SH-SY5Y (cell line): ENCODE measurements around the gene ZMYND11.

ENCODE experiments used
- GATA2 ChIP-seq: IDR thresholded peaks from 2 replicates; pipeline ENCODE4 v1.6.1; 2011; ENCODE audit warnings: mild to moderate bottlenecking, low read depth, low read length
- GATA3 ChIP-seq: IDR thresholded peaks from 2 replicates; pipeline ENCODE4 v1.6.1; 2011; ENCODE audit warnings: low read depth, mild to moderate bottlenecking, low read length, moderate library complexity

The ZMYND11 gene

GRCh38 chr10:135132-135600 is at the start of gene ZMYND11:
ZMYND11 (plus strand) TSS chr10:135455; CDS start chr10:180013, 44,558 bp downstream.
- TF ChIP-seq GATA3: no peak

- TF ChIP-seq GATA2 (no peak), GATA3 (no peak)
Measured at GRCh38 chr10:86031-86430, 49.2 kb upstream of the ZMYND11 start.

GRCh38 chr10:87177-88080 is 47.8 kb upstream of the ZMYND11 start:
- peak; percentile 54; the same call in 1 of the 2 replicates for TF ChIP-seq GATA2
- TF ChIP-seq GATA3: no peak

- no peak for TF ChIP-seq GATA2
- TF ChIP-seq GATA3: no peak
Measured at GRCh38 chr10:88253-88652, 47.0 kb upstream of the ZMYND11 start.

GRCh38 chr10:89248-89647 is 46.0 kb upstream of the ZMYND11 start:
- TF ChIP-seq GATA2 (no peak), GATA3 (no peak)

- TF ChIP-seq GATA2 (no peak), GATA3 (no peak)
Measured at GRCh38 chr10:90161-90560, 45.1 kb upstream of the ZMYND11 start.

GRCh38 chr10:91313-91712 is 43.9 kb upstream of the ZMYND11 start:
- TF ChIP-seq GATA3 (no peak), GATA2 (no peak)

- TF ChIP-seq GATA2: no peak
- TF ChIP-seq GATA3: no peak
Measured at GRCh38 chr10:92153-92552, 43.1 kb upstream of the ZMYND11 start.

- no peak for TF ChIP-seq GATA2
Measured at GRCh38 chr10:92846-93245, 42.4 kb upstream of the ZMYND11 start.

- TF ChIP-seq GATA3: no peak
- no peak for TF ChIP-seq GATA2
Measured at GRCh38 chr10:94613-95012, 40.6 kb upstream of the ZMYND11 start.

GRCh38 chr10:95356-96115 is 39.7 kb upstream of the ZMYND11 start:
- no peak for TF ChIP-seq GATA2
- no peak for TF ChIP-seq GATA3

- TF ChIP-seq GATA2: no peak
- no peak for TF ChIP-seq GATA3
Measured at GRCh38 chr10:96466-96865, 38.8 kb upstream of the ZMYND11 start.

GRCh38 chr10:104416-104815 is 30.8 kb upstream of the ZMYND11 start:
- no peak for TF ChIP-seq GATA3
- TF ChIP-seq GATA2: no peak

- TF ChIP-seq GATA2: no peak
- no peak for TF ChIP-seq GATA3
Measured at GRCh38 chr10:104862-105565, 30.2 kb upstream of the ZMYND11 start.

- TF ChIP-seq GATA2: no peak
- TF ChIP-seq GATA3: no peak
Measured at GRCh38 chr10:105806-106205, 29.4 kb upstream of the ZMYND11 start.
